LHCN-M2 (cell line): ENCODE data around the gene LACTB. TPM values are rescaled to one million over a fixed set of nuclear protein-coding genes. Genes with fewer than 3 reads are reported as not detected.

Experiments
- DNase-seq: peaks from one replicate; pipeline ENCODE4 v3.0.0-alpha.2; 2012; ENCODE audit warnings: low read depth
- total RNA-seq: library from RNA; depleted of rRNA; stranded (reverse); fragments of >200 nt; gene quantifications from 2 replicates; pipeline ENCODE4 v1.2.3, GENCODE V29; 2014

LACTB gene
- total RNA-seq, 1 experiment from 2014 or later, result 28.4 TPM

DNA sequence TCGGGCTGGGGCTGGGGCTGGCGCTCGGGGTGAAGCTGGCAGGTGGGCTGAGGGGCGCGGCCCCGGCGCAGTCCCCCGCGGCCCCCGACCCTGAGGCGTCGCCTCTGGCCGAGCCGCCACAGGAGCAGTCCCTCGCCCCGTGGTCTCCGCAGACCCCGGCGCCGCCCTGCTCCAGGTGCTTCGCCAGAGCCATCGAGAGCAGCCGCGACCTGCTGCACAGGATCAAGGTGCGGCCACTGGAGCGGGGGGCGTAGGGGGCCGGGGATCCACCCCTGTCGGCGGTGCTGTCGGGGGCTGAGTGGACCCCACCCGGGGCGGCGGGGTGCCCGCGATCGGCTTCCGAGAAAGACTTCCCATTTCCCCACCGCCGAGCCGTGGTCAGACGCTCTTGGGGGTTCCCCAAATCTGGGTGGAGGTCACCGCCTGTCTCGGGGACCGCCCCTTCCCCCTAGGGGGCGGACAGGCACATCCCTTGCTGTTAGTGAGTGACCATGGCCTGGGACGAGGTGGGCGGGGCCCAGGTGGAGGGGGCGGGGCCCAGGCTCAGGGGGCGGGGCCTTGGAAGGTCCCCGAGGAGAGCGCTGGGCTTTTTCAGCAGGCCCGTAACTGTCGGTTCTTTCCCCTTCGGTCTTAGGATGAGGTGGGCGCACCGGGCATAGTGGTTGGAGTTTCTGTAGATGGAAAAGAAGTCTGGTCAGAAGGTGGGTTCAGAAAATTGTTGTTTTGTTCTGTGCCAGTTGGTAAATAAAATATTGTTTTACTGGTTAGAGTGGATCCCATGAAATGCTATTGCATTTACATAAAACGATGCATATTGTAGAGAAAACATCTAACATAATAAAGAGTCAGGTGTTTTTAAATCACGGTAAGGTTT, 578 bp downstream of the LACTB start:
- DNase-seq, result peak; percentile 72

DNA sequence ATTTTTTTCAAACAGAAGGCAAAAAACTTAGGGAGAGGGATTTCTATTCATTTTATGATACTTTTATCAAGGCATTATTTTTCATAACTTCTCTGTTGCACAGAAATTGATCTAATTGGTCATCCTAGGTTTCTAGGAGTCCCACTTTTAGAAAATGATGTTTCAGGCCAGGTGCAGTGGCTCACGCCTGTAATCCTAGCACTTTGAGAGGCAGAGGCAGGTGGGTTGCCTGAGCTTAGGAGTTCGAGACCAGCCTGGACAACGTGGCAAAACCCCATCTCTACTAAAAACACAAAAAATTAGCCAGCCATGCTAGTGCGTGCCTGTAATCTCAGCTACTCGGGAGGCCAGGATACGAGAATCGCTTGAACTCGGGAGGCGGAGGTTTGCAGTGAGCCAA, 2.8 kb downstream of the LACTB start:
- DNase-seq, result no peak

GRCh38 chr15:63126726-63127125, 5.1 kb downstream of the LACTB start:
- no peak for DNase-seq

- DNase-seq, result no peak
Measured at GRCh38 chr15:63133786-63134185, 12.1 kb downstream of the LACTB start.

GRCh38 chr15:63134245-63134985, 12.8 kb downstream of the LACTB start:
- no peak for DNase-seq

- DNase-seq, result no peak
Measured at GRCh38 chr15:63135281-63135680, 13.6 kb downstream of the LACTB start.

GRCh38 chr15:63135804-63136203, 14.1 kb downstream of the LACTB start:
- DNase-seq, result peak; percentile 94

DNA sequence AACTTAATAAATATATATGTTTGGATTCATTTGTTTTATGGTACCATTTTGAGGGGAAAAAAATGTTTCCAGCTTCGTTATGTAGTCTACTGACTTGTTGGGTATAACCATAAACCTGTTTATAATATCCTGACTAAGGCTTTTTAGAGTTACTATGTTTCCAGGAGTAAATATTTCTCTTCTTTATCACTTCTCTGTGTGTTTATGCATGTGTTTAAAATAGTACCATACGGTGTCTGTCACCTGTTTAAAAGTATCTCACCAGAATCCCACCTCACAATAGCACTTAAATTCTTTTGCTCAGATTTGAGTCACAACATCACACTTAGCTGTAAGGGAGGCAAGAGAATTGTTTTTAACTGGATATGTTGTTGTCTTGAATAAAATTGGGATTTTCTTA, 15.1 kb downstream of the LACTB start:
- peak; percentile 70 for DNase-seq

DNA sequence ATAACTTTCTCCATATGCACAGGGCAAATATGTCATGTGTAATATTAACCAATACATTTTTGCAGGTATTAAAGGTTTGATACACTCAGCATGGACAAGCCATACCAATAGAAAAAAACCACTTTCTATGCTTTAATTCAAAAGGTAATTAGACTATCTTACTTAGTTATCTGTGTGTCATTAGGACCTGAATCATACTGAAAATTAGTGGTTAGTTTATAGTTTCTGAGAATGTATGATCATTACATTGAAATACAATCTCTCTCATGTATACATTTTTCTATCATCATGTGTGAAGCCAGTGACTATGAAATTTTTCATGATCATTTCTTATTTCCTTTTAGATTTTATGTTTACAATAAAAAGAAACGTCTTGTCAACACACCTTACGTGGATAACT, 19.3 kb downstream of the LACTB start:
- DNase-seq, result no peak

- DNase-seq, result no peak
Measured at GRCh38 chr15:63145426-63145825, 23.8 kb downstream of the LACTB start.

DNA sequence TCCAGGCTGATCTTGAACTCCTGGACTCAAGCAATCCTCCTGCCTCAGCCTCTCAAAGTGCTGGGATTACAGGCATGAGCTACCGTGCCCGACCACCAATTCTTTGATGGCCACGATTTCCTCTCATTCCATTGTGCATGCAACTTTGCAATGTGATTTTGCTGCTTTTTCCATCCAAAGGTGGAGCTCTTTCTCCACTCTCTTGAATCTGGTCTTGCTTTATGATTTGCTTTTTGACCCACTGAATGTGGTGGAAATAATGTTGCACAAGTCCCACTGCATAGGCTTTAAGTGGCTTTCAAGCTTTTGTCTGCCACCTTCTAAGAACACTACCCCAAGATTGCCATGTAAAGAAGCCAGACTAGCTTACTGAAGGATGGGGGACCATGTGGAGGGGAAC, 25.0 kb downstream of the LACTB start:
- DNase-seq, result no peak

DNA sequence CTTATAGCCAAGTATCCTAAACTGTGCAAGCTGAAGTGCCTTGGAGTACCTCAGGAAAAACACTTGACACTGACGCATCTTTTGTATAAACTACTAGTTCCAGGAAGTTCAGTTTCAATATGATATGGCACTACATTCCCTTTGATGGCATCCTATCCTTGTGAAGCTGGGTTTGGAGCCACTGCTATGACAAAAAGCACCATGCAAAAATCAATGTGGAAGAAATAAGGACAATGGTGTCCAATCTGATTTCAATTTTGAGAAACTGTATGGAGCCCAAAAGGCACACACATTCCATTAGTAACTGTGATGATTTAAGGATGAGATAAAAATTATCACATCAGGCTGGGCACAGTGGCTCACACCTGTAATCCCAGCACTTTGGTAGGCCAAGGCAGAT, 30.0 kb downstream of the LACTB start:
- DNase-seq, result no peak

GRCh38 chr15:63155486-63155885, 33.8 kb downstream of the LACTB start:
- no peak for DNase-seq

DNA sequence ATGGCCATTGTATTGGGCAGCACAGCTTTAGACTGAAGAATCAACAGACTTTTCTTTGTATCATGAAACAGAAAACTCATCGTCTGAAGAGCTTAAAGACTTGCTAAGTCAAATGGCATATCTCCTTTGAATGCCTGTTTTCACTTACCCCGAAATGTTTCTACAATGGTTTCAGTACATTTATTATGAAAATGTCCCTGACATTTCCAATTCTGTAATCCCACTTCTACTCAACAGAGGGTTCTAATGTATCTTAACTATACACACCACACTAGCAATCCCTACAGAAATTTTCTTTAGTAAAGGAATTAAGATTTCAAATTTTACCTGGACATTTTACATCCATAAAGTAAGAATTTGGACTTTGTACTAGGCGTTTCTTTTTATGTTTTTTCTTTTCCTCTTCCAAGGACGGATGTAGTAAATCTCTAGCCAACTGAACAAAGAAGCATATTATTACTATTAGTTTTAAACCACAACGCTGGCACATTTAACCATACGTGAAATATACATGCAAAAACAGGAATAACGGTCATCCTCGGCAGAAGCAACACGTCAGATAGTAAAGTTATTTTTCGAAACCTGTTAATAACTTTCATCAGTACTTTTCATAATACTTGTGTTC, 34.5 kb downstream of the LACTB start:
- no peak for DNase-seq

GRCh38 chr15:63156755-63157117, 35.1 kb downstream of the LACTB start:
- peak; percentile 52 for DNase-seq

GRCh38 chr15:63157118-63157843, 35.6 kb downstream of the LACTB start, which contains the start of gene RPS27L:
Gene RPS27L, minus strand, starts transcription at chr15:63157477. Its CDS starts 72 bp downstream, at chr15:63157405.
- DNase-seq, result peak; percentile 93

DNA sequence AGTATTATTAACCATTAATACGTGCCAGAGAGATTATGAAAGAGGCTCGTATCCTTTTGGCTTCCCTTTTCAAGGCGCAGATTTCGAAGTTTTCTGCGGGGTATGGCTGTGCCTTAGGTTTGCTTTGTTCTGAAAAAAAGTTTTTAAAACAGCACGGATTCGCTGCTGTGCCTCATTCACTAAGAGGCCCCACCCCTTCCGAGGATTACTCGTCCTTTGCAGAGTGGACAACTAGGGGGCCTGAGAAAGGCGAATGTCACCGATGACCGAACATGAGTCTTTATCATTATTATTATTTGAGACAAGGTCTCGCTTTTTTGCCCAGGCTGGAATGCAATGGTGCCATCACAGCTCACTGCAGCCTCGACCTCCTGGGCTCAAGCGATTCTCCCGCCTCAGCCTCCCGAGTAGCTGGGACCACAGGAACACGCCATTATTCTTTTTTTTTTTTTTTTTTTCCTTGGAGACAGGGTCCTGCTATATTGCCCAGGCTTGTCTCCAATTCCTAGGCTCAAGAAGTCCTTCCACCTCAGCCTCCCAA, 36.3 kb downstream of the LACTB start:
- DNase-seq, result peak; percentile 85

- no peak for DNase-seq
Measured at GRCh38 chr15:63160638-63161037, 39.0 kb downstream of the LACTB start.

DNA sequence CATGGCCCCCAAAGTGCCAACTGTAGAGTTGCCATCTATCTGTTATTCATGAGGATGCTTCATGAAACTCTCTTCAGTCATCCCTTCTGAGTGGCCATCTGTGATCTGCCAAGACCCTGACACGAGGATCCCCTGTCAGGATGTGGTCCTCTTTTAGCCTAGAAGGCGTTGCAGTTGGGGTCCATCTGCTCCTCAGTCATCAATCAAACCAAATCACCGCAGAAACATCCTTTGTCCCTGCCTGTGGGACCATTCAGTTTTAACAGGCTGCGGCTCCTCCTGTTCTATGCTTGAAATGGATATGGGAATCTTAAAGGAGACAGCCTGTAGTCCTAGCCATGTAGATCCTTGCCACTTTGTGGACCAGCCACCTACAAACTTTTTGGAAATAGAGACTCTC, 41.6 kb downstream of the LACTB start:
- DNase-seq, result no peak

- no peak for DNase-seq
Measured at GRCh38 chr15:63165166-63165859, 43.7 kb downstream of the LACTB start.

DNA sequence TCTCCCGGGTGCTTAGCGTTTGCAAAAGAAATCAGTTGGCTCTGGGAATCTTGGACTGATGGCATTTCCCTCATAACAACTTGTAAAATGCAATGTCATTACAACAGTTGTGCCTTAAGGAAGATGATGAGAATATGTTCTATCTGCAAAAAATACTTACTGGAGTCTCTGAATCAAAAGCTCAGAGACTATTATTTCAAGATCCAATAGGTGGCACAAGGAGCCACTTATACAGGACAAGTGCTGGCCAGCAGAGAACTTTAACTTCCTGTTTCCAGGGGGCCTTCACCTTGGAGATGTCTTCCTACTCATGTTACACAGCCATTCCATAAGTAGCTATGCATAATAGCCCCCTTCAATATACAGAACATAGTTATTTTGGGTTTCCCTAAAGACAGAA, 44.6 kb downstream of the LACTB start:
- no peak for DNase-seq
